Ishikawa (cell line): ENCODE measurements around the gene TRAF7.

Source experiments
- CEBPB ChIP-seq: IDR thresholded peaks from 2 replicates; pipeline ENCODE4 v1.6.1; 2012
- CREB1 ChIP-seq: IDR thresholded peaks from 2 replicates; pipeline ENCODE4 v1.6.1; 2012; ENCODE audit warnings: low read depth
- EGR1 ChIP-seq: IDR thresholded peaks from 2 replicates; pipeline ENCODE4 v1.6.1; 2012
- EP300 ChIP-seq: IDR thresholded peaks from 2 replicates; pipeline ENCODE4 v1.6.1; 2012; ENCODE audit warnings: borderline replicate concordance
- FOXM1 ChIP-seq: IDR thresholded peaks from 2 replicates; pipeline ENCODE4 v1.6.1; 2012; ENCODE audit warnings: low read depth, borderline replicate concordance
- NFIC ChIP-seq: IDR thresholded peaks from 2 replicates; pipeline ENCODE4 v1.6.1; 2012
- RAD21 ChIP-seq: IDR thresholded peaks from 2 replicates; pipeline ENCODE4 v1.6.1; 2012; ENCODE audit warnings: low read depth
- TAF1 ChIP-seq: IDR thresholded peaks from 2 replicates; pipeline ENCODE4 v1.6.1; 2012; ENCODE audit warnings: low read depth, mild to moderate bottlenecking
- TCF12 ChIP-seq: IDR thresholded peaks from 2 replicates; pipeline ENCODE4 v1.6.1; 2012; ENCODE audit warnings: low read depth
- TEAD4 ChIP-seq: IDR thresholded peaks from 2 replicates; pipeline ENCODE4 v1.6.1; 2012
- YY1 ChIP-seq: IDR thresholded peaks from 2 replicates; pipeline ENCODE4 v1.6.1; 2012; ENCODE audit warnings: low read depth
- ZBTB7A ChIP-seq: IDR thresholded peaks from 2 replicates; pipeline ENCODE4 v1.6.1; 2012; ENCODE audit warnings: low read depth
- TF ChIP-seq, protein P1 (sequence below): IDR thresholded peaks from 2 replicates; pipeline ENCODE4 v1.6.1; 2012
- TF ChIP-seq, protein P2 (sequence below): IDR thresholded peaks from 2 replicates; pipeline ENCODE4 v1.6.1; 2012
- TF ChIP-seq, protein P3 (sequence below): IDR thresholded peaks from 2 replicates; pipeline ENCODE4 v1.6.1; 2012; ENCODE audit warnings: low read depth, mild to moderate bottlenecking

The TRAF7 gene

DNA sequence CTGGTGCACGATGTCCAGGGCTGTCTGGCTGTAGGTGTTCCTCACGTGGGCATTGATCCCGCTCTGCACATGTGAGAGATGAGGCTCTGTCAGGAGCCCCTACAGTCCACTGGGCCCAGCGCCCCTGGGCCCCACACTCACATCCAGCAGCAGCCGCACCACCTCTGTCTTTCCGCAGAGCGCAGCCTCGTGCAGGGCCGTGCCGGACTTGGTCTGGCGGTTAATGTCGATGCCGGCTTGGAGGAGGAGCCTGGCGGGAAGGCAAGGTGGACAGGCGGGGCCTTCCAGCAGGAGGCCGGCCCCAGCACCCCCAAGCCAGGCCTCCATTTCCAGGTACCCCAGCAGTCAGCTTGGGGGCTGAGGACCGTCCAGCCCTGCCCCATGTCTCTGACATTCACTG lies 31.6 kb downstream of the TRAF7 start:
- no peak for TF ChIP-seq TAF1
- TF ChIP-seq, protein P1, sequence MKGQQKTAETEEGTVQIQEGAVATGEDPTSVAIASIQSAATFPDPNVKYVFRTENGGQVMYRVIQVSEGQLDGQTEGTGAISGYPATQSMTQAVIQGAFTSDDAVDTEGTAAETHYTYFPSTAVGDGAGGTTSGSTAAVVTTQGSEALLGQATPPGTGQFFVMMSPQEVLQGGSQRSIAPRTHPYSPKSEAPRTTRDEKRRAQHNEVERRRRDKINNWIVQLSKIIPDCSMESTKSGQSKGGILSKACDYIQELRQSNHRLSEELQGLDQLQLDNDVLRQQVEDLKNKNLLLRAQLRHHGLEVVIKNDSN = no peak
- no peak for TF ChIP-seq YY1
- TF ChIP-seq ZBTB7A = no peak
- TF ChIP-seq EP300 = no peak
- TF ChIP-seq NFIC = no peak
- no peak for TF ChIP-seq RAD21
- TF ChIP-seq FOXM1 = no peak

DNA sequence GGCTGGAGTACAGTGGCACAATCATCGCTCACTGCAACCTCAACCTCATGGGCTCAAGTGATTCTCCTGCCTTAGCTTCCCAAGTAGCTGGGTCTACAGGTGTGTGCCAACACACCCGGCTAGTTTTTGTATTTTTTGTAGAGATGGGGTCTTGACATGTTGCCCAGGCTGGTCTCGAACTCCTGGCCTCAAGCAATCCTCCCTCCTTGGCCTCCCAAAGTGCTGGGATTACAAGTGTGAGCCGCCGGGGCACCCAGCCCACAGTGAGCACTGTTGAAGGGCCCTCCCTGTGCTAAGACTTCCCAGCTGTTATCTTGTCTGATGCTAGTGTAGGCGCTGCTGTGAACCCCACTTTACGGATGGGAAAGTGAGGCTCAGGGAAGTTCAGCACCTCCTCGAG lies 32.8 kb downstream of the TRAF7 start:
- no peak for TF ChIP-seq EP300
- TF ChIP-seq CEBPB = no peak
- no peak for TF ChIP-seq FOXM1
- TF ChIP-seq EGR1 = no peak

DNA sequence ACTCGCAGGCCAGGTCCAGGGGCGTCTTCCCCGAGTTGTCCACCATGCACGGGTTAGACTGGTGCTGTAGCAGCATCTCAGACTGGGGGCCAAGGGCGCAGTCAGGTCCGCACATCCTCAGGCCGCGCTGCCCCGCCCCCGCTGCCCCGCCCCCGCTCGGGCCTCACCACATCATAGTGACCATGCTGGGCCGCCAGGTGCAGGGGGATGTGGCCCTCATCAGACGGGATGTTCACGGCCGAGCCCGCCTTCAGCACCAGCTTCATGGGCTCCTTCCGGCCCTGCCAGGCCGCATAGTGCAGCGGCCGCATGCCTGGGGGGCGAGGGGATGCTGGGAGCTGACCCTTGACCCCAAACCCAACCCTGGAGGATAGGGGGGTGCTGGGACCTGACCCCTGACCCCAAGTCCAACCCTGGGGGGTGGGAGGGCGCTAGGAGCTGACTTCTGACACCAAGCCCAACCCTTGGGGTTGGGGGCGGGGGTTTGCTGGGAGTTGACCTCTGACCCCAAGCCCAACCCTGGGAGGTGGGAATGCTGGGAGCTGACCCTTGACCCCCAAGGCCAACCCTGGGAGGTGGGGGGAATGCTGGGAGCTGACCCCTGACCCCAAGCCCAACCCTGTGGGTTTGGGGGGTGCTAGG lies 33.8 kb downstream of the TRAF7 start:
- TF ChIP-seq, protein P2, sequence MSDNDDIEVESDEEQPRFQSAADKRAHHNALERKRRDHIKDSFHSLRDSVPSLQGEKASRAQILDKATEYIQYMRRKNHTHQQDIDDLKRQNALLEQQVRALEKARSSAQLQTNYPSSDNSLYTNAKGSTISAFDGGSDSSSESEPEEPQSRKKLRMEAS = no peak
- TF ChIP-seq TCF12 (no peak), CEBPB (no peak), CREB1 (no peak), TEAD4 (no peak), EP300 (no peak), YY1 (no peak), NFIC (no peak), EGR1 (no peak), FOXM1 (no peak), RAD21 (no peak), ZBTB7A (no peak), TAF1 (no peak)
- TF ChIP-seq, protein P3, sequence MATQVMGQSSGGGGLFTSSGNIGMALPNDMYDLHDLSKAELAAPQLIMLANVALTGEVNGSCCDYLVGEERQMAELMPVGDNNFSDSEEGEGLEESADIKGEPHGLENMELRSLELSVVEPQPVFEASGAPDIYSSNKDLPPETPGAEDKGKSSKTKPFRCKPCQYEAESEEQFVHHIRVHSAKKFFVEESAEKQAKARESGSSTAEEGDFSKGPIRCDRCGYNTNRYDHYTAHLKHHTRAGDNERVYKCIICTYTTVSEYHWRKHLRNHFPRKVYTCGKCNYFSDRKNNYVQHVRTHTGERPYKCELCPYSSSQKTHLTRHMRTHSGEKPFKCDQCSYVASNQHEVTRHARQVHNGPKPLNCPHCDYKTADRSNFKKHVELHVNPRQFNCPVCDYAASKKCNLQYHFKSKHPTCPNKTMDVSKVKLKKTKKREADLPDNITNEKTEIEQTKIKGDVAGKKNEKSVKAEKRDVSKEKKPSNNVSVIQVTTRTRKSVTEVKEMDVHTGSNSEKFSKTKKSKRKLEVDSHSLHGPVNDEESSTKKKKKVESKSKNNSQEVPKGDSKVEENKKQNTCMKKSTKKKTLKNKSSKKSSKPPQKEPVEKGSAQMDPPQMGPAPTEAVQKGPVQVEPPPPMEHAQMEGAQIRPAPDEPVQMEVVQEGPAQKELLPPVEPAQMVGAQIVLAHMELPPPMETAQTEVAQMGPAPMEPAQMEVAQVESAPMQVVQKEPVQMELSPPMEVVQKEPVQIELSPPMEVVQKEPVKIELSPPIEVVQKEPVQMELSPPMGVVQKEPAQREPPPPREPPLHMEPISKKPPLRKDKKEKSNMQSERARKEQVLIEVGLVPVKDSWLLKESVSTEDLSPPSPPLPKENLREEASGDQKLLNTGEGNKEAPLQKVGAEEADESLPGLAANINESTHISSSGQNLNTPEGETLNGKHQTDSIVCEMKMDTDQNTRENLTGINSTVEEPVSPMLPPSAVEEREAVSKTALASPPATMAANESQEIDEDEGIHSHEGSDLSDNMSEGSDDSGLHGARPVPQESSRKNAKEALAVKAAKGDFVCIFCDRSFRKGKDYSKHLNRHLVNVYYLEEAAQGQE = no peak
- TF ChIP-seq, protein P1 = no peak

DNA sequence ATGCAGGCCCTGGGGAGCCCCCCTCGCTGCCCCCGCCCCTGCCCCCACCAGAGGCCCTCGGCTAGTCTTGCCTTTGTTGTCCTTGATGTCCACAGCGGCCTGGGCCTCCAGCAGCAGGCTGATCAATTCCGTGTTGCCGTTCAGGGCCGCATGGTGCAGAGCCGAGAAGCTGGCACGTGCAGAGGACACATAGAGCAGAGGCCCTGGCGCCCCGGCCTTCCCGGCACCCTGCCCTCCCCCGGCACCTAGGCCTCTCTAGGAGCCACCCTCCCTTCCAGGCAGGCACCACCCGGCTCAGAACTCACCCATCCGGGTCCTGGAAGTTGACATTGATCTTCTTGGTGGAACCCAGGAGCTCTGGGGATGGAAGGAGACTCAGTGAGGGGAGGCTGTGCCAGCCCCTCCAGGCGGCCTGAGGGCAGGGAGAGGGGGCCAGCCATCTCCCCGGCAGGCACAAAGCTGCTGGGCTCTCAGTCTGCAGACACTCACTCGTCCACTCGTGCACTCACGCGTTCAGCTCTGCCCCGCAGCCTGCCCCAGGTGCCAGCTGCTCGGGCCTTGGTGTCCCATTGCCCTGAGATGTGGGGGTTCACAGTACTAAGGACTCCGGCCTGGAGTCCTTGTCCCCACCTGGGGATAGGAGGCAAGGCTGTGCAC lies 34.5 kb downstream of the TRAF7 start:
- TF ChIP-seq NFIC (no peak), RAD21 (no peak), EP300 (no peak), CEBPB (no peak), TCF12 (no peak)
- TF ChIP-seq, protein P3 = no peak

DNA sequence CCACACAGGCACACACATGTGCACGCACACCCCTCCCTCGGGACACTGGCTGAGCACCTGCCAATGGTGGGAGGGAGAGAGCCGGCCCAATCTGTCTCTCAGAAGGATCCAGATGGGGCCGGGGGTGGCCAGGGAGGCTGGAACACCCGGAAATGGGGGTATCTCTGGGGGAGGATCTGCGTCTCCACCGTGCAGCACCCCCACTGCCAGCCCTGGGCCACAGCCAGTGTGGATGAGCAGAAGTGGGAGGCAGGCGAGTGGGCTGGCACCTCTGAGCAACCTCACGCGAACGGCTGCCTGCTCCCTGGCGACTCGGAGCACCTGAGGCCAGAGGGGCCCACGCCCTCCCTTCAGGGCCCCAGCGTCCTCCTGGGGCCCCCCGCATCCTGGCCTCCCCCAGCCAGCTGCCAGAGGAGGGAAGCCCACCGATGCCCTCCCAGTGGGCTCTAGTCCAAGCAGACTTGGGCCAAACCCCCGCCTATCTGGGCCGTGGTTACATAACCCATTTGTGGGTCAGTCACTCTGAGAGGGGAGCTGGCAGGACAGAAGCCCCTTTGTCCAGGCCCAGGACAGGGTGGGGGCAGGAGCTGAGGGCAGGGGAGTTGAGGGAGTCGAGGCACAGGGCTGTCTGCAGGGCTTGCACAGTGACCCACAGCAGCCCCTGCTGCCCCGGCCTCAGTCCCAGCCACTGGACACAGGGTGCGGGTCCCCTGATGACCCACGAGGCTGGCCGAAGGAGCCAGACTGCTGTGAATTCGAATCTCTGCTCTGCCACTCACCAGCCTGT lies 35.3 kb downstream of the TRAF7 start:
- TF ChIP-seq EP300 (no peak), TAF1 (no peak), NFIC (no peak), CEBPB (no peak), RAD21 (no peak), TEAD4 (no peak), EGR1 (no peak), CREB1 (no peak)
- TF ChIP-seq, protein P2 = no peak

DNA sequence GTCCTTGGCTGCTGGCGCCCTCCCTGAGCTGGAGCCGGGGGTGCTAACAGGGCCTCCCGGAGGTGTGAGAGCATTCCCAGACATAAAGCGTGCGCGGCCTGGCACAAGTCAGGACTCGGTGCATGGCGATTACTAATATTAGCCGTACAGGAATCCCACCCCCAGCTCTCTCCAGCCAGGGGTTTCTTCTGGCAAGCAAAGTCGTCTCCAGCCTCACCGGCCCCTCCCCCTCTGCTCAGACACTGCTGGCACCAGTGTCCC lies 35.8 kb downstream of the TRAF7 start:
- TF ChIP-seq RAD21 = no peak
- TF ChIP-seq NFIC = no peak
- TF ChIP-seq CREB1 = no peak
- TF ChIP-seq TCF12 = no peak
- TF ChIP-seq TEAD4 = no peak
- TF ChIP-seq TAF1 = no peak
- TF ChIP-seq, protein P2 = no peak
- TF ChIP-seq, protein P1 = no peak
- TF ChIP-seq YY1 = no peak
- no peak for TF ChIP-seq EGR1
- no peak for TF ChIP-seq ZBTB7A
- no peak for TF ChIP-seq CEBPB
